Ureter (tissue), 1 donor: ENCODE measurements around the gene COMT. TPM values are rescaled to one million over a fixed set of nuclear protein-coding genes. Genes with fewer than 3 reads are reported as not detected.
"Not testable (repeated sequence)": the region's sequence is repeated elsewhere in the genome, so short reads cannot be mapped to it uniquely, and the experiment has no call there.

ENCODE experiments used
- DNase-seq: peaks from one replicate; pipeline ENCODE4 v3.0.0-alpha.2; 2020; ENCODE audit warnings: low spot score
- total RNA-seq: library from RNA; stranded (reverse); gene quantifications from one replicate; pipeline ENCODE4 v1.2.4, GENCODE V29; 2023
- donor health status: DM: yes; HTN: yes; CAD: no.

The COMT gene
- 202 TPM for total RNA-seq

GRCh38 chr22:19941365-19942082, at the start of gene COMT, which contains the start of gene TXNRD2:
Gene COMT, plus strand, starts transcription at chr22:19941772. Its CDS starts 20,755 bp downstream, at chr22:19962527.
Gene TXNRD2, minus strand, starts transcription at chr22:19941818. Its CDS starts 15 bp downstream, at chr22:19941803.
- DNase-seq: no peak

- no peak for DNase-seq
Observed at GRCh38 chr22:19892257-19892879, 49.2 kb upstream of the COMT start.

DNA sequence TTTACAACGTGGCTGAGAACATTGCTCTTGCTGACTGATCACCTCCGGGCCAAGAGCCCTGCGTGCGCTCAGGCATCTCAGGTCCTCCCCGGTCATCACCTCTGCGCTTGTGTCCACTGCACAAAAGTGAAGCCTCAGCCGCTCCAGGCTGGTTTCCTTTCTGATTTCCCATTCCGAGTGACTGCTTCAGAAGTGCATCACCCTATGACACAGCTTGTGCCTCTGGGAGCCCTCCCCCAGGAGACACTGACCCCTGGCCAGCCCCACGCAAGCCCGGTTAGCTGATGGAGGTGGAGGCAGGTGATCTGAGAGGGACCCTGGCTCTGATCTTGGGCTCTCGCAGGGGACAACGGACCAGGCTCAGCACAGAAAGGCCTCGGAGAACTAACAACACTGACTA, 48.6 kb upstream of the COMT start:
- DNase-seq: no peak

DNA sequence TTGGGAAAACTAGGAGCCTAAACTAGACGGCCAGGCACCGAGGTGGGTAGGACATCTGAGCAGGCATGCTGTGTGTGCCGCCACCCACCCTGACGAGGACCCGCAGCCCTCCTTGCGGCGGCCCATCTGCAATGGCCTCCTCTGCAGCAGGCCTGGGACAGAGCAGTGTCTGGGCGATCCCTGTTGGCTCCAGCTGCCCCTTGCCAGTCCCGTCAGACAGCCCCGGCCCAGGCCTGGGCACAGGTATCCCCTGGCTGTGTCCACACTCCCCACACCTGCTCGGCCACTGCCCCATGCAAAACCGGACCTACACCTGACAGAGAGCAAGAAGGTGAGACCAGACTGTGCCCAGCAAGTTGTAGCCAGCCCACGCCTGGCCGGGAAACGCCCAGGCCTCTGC, 48.2 kb upstream of the COMT start:
- DNase-seq: no peak

DNA sequence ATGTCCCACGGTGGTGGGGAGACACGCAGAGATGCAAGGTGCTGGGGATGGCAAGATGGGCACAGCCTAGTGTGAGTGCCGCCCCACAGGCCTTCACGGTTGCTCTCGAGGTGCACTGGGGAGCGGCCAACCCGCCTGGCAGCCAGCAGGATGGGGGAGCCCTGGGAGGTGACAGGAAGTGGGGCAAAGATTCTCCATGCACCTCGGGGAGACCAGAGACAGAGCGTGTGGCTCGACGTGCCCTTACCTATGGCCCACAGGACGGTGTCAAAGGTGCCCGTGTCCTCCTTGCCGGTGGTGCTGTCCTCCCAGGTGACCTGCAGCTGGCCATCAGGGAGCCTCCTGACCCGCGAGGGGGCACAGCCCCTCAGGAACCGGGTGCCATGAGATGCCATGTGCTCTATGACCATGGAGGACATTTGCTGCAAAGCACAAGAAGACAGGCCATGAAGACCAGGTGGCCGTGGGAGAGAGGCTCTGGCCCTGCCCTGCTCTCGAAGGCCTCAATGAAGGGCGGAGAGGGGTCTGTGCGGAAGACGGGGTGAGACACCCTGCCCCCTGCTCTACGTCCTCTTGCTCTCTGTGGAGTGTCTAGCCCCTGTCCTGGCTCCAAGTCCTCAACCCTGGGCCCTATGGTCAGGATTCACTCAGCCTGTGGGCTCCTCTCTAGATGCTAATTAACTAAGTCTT, 46.3 kb upstream of the COMT start:
- no peak for DNase-seq

DNA sequence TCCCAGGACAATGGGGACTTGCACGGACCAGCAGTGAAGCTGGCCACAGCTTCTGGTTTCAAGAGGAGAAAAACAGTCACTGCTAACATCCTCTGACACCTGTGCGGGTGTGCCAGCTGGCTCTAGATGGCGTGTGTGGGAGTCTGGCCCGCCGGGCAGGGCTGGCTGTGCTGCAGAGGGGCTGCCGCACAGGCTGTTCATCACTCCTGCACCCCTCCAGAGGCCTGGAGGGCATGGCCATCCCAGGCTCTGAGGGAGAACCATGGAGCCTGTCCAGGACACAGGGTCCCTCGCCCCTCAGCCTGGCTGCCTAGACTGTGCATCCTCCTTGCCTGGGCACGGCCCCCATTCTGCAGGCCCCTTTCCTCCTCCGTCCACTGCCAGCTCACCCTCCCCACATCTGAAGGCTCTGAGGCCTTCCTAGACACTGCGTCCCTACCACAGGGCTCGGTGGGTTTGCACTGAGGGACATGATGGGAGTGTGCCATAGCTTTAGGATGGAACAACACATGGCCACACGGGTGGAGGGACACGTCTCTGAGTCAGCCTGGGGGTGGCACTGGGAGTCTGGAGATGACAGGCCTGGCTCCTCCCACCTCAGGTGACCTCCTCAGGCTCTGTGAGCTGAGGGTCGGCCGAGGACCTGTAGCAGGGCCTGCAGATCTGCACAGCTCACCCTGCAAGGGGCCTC, 44.8 kb upstream of the COMT start:
- no peak for DNase-seq

DNA sequence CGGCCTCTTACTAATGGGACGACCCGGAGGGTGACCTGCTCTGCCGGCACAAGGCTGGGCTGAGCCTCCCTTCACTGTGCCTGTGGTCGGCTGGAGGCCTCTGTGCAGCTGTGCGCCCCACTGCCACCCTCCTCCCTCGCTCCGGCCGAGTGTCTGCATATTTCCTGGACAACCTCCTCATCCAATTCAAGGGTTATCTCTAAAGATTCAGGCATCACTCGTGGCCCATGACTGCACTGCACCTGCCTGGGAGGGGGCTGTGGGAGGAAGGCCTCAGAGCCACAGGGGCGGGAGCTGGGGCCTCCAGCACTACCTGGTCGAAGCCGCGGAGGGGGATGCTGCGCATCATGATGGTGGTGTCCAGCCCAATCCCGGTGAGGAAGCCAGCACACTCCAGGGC, 43.8 kb upstream of the COMT start:
- DNase-seq: no peak

DNA sequence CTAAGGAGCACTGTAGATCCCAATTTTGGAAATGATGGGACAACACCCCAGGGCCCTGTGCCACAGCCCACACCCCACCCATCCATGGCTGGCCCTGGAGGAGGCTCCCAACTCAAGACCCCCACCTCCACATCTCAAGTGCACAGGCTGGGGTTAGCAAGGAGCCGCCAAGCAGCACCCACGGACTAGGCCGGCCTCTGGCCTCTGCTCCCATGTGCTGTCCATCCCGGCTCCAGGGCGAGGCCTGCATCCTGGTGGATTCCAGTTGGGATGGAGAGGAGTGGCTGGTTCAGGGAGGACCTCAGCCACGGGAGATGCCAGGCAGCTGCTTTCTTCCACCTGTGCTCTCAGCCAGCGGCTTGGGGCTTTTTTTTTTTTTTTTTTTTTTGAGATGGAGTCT, 43.4 kb upstream of the COMT start:
- no peak for DNase-seq

GRCh38 chr22:19898831-19899567, 42.6 kb upstream of the COMT start:
- DNase-seq: no peak

- no peak for DNase-seq
Observed at GRCh38 chr22:19900707-19901436, 40.7 kb upstream of the COMT start.

GRCh38 chr22:19901577-19902244, 39.9 kb upstream of the COMT start:
- DNase-seq: no peak

DNA sequence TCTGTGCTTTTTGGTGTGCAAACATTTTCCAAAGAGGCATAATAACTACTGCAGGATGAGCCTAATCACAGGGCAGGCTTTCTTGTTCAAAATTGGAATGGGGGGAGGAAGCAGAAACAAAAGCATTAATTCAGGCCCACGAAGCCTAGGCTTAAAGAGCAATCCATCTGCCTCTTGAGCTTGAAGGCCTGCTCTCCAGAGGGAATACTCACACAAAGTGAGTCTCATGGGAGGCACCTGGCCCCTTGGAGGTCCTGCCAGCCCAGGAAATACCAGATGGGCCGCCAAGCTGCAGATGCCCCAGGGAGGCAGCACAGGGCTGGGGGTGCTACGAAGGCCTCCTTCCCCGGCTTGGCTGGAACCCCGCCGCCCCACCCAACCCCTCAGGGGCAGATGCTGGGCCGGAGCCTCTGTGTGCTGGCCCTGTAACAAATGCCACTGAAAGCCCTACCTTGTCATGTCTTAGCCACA, 39.3 kb upstream of the COMT start:
- no peak for DNase-seq

- no peak for DNase-seq
Observed at GRCh38 chr22:19903031-19903430, 38.5 kb upstream of the COMT start.

GRCh38 chr22:19903513-19903912, 38.1 kb upstream of the COMT start:
- DNase-seq: no peak

DNA sequence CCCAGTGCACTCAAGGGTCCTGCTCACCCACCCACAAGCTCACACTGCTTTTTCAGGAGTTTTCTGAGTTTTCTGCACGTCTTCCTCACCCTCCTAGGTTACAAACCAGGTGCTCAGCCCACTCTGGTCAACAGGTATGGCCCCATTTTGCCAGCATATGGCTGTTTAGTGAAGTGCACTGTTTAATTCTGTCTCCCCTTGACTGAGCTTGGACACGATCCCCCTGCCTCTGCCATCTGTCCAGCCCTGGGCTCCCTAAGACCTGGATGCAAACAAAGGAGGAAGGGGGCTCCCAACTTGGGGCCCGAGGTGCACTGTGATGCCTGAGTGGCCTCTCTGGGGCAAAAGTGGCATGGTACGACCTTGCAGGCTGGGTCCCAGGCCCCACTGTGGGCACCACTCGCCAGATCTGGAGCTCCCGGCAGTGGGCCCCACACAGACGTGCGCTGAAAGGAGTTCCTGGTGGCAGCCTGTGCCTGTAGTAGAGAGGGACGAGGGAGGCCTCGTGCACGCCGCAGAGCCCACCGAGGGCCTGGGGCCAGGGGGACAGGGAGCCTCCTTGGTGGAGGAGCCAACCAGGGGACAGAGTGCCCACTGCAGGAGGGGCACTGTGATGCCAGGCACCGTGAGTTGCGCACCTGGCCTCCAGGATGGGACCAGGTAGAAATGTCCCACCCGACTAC, 37.3 kb upstream of the COMT start:
- DNase-seq: no peak

GRCh38 chr22:19904935-19905334, 36.6 kb upstream of the COMT start:
- no peak for DNase-seq

GRCh38 chr22:19905347-19906276, 36.0 kb upstream of the COMT start:
- no peak for DNase-seq

DNA sequence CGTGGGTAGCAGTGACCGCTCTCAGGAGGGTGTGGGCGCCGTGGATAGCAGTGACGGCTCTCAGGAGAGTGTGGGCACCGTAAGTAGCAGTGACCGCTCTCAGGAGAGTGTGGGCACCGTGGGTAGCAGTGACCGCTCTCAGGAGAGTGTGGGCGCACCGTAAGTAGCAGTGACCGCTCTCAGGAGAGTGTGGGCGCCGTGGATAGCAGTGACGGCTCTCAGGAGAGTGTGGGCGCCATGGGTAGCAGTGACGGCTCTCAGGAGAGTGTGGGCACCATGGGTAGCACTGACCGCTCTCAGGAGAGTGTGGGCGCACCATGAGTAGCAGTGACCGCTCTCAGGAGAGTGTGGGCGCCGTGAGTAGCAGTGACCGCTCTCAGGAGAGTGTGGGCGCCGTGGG, 34.7 kb upstream of the COMT start:
- DNase-seq: not testable (repeated sequence)
